ENCODE data around the gene PHKG1.
"Not testable (repeated sequence)": the region's sequence is repeated elsewhere in the genome, so short reads cannot be mapped to it uniquely, and the experiment has no call there.

The PHKG1 gene

GRCh38 chr7:56092789-56093531 lies at the start of gene PHKG1:
TSS of gene PHKG1 (minus strand) at chr7:56092952. CDS start at chr7:56088941, 4,011 bp downstream.
- peak; percentile 72 for DNase-seq (ENCODE audit: low read depth)

- not testable (repeated sequence) for DNase-seq (ENCODE audit: low read depth)
Measured at GRCh38 chr7:56131062-56131461, 38.3 kb upstream of the PHKG1 start.

GRCh38 chr7:56127241-56127975 lies 34.7 kb upstream of the PHKG1 start:
- DNase-seq (ENCODE audit: low read depth), result no peak

GRCh38 chr7:56125831-56126230 lies 33.1 kb upstream of the PHKG1 start:
- no peak for DNase-seq (ENCODE audit: low read depth)

GRCh38 chr7:56124981-56125380 lies 32.2 kb upstream of the PHKG1 start:
- DNase-seq (ENCODE audit: low read depth), result no peak

- DNase-seq (ENCODE audit: low read depth), result no peak
Measured at GRCh38 chr7:56121440-56121839, 28.7 kb upstream of the PHKG1 start.

GRCh38 chr7:56115852-56116538 lies 23.2 kb upstream of the PHKG1 start, which contains the start of gene NUPR2:
TSS of gene NUPR2 (minus strand) at chr7:56116417. CDS start at chr7:56116314, 103 bp downstream.
- DNase-seq (ENCODE audit: low read depth), result no peak

- DNase-seq (ENCODE audit: low read depth), result not testable (repeated sequence)
Measured at GRCh38 chr7:56112244-56112643, 19.5 kb upstream of the PHKG1 start.

- DNase-seq (ENCODE audit: low read depth), result no peak
Measured at GRCh38 chr7:56110611-56111010, 17.9 kb upstream of the PHKG1 start.

- DNase-seq (ENCODE audit: low read depth), result no peak
Measured at GRCh38 chr7:56107954-56108258, 15.2 kb upstream of the PHKG1 start.

- peak; percentile 99 for DNase-seq (ENCODE audit: low read depth)
Measured at GRCh38 chr7:56106108-56107073, 13.6 kb upstream of the PHKG1 start, which contains the start of gene CHCHD2. TSS of gene CHCHD2 (minus strand) at chr7:56106476. CDS start at chr7:56106413, 63 bp downstream.

GRCh38 chr7:56105508-56105907 lies 12.8 kb upstream of the PHKG1 start:
- DNase-seq (ENCODE audit: low read depth), result peak; percentile 87

GRCh38 chr7:56104138-56104537 lies 11.4 kb upstream of the PHKG1 start:
- not testable (repeated sequence) for DNase-seq (ENCODE audit: low read depth)

GRCh38 chr7:56099653-56100052 lies 6.9 kb upstream of the PHKG1 start:
- no peak for DNase-seq (ENCODE audit: low read depth)

GRCh38 chr7:56098187-56099008 lies 5.6 kb upstream of the PHKG1 start:
- DNase-seq (ENCODE audit: low read depth), result not testable (repeated sequence)

GRCh38 chr7:56097700-56098099 lies 4.9 kb upstream of the PHKG1 start:
- peak; percentile 74 for DNase-seq (ENCODE audit: low read depth)

- not testable (repeated sequence) for DNase-seq (ENCODE audit: low read depth)
Measured at GRCh38 chr7:56092388-56092787, 364 bp downstream of the PHKG1 start.

GRCh38 chr7:56091591-56091990 lies 1.2 kb downstream of the PHKG1 start:
- DNase-seq (ENCODE audit: low read depth), result no peak

GRCh38 chr7:56087445-56087844 lies 5.3 kb downstream of the PHKG1 start:
- DNase-seq (ENCODE audit: low read depth), result no peak

- DNase-seq (ENCODE audit: low read depth), result no peak
Measured at GRCh38 chr7:56086761-56087160, 6.0 kb downstream of the PHKG1 start.

Measured in ELR (cell line).